Measurements from ENCODE around the gene PLK3.
"Not testable (repeated sequence)": the region's sequence is repeated elsewhere in the genome, so short reads cannot be mapped to it uniquely, and the experiment has no call there.

GRCh38 chr1:44838294-44838693 lies 38.1 kb downstream of the PLK3 start:
- TF ChIP-seq CTCF, EP300 (IDR thresholded peaks at IDR 0.05): not testable (repeated sequence)
